T47D (cell line): ENCODE data around the gene PANK2.
"Not testable (repeated sequence)": the region's sequence is repeated elsewhere in the genome, so short reads cannot be mapped to it uniquely, and the experiment has no call there.

Experiments
- DNase-seq, 2 experiments: peaks; one replicate each; pipeline versions ENCODE4 v3.0.0 to v3.0.0-alpha.2; 2011 to 2012; ENCODE audit warnings: low read depth in 1 of 2, low spot score in 1 of 2
- JUND ChIP-seq: IDR thresholded peaks from 2 replicates; pipeline ENCODE4 v1.6.1; 2012; ENCODE audit warnings: low read depth
- in situ Hi-C: cut with HindIII; loops from 2 replicates; pipeline ENCODE4 v1.10.0; 2016; ENCODE audit warnings: low sequenced_read_pairs, low pct_unique_long_range_greater_than_20kb

Gene PANK2

GRCh38 chr20:3888622-3889488, at the start of gene PANK2:
PANK2 (plus strand) TSS chr20:3889387.
- no peak for TF ChIP-seq JUND
- DNase-seq, result peak; percentile 99 to 100
- in situ Hi-C loops, result no loop called here

GRCh38 chr20:3840201-3840600, 49.0 kb upstream of the PANK2 start:
- DNase-seq, result peak in 1 of 2 experiments; percentile 49
- in situ Hi-C loops, result not testable (repeated sequence)

GRCh38 chr20:3842348-3842930, 46.7 kb upstream of the PANK2 start:
- in situ Hi-C loops, result no loop called here
- DNase-seq, result no peak
- TF ChIP-seq JUND, result no peak

GRCh38 chr20:3843490-3843889, 45.7 kb upstream of the PANK2 start:
- in situ Hi-C loops, result no loop called here
- no peak for TF ChIP-seq JUND
- DNase-seq, result no peak

- DNase-seq, in situ Hi-C loops: not testable (repeated sequence)
Measured at GRCh38 chr20:3843990-3844619, 45.1 kb upstream of the PANK2 start.

GRCh38 chr20:3846378-3846739, 42.8 kb upstream of the PANK2 start:
- in situ Hi-C loops, result no loop called here
- no peak for TF ChIP-seq JUND

GRCh38 chr20:3846740-3847428, 42.3 kb upstream of the PANK2 start, which contains the start of gene MAVS:
MAVS (plus strand) TSS chr20:3846834; CDS start chr20:3854625, 7,791 bp downstream.
- in situ Hi-C loops, result no loop called here
- peak; percentile 81 to 94 for DNase-seq
- no peak for TF ChIP-seq JUND

More at GRCh38 chr20:3846378-3846739, 42.8 kb upstream of the PANK2 start:
- DNase-seq, result no peak

- no peak for DNase-seq
- no peak for TF ChIP-seq JUND
- in situ Hi-C loops, result no loop called here
Measured at GRCh38 chr20:3847429-3847940, 41.7 kb upstream of the PANK2 start.

- in situ Hi-C loops, result no loop called here
- no peak for TF ChIP-seq JUND
- DNase-seq, result no peak
Measured at GRCh38 chr20:3848565-3848964, 40.6 kb upstream of the PANK2 start.

- DNase-seq, result peak; percentile 38 to 64
- in situ Hi-C loops, result no loop called here
- TF ChIP-seq JUND, result no peak
Measured at GRCh38 chr20:3854462-3854871, 34.7 kb upstream of the PANK2 start.

GRCh38 chr20:3857405-3857804, 31.8 kb upstream of the PANK2 start:
- DNase-seq, result no peak
- in situ Hi-C loops, result no loop called here
- no peak for TF ChIP-seq JUND

- no peak for DNase-seq
- in situ Hi-C loops, result no loop called here
- no peak for TF ChIP-seq JUND
Measured at GRCh38 chr20:3858689-3859088, 30.5 kb upstream of the PANK2 start.

- in situ Hi-C loops, result no loop called here
- no peak for TF ChIP-seq JUND
- no peak for DNase-seq
Measured at GRCh38 chr20:3861191-3861590, 28.0 kb upstream of the PANK2 start.
